ENCODE measurements around the gene ZBP1.

GRCh38 chr20:57600320-57601210, 19.7 kb downstream of the ZBP1 start:
- no peak for TF ChIP-seq CTCF (IDR thresholded peaks at IDR 0.05)
- TF ChIP-seq POLR2A (IDR thresholded peaks at IDR 0.05) = no peak
